ENCODE data around the gene KLHL7.
A peak's percentile ranks its signal among the peaks of the same experiment; 100 is the strongest.
"Not testable (repeated sequence)": the region's sequence is repeated elsewhere in the genome, so short reads cannot be mapped to it uniquely, and the experiment has no call there.

KLHL7 gene

GRCh38 chr7:23108995-23109394 is 3.4 kb downstream of the KLHL7 start:
- no peak for DNase-seq

GRCh38 chr7:23109470-23109869 is 3.9 kb downstream of the KLHL7 start:
- DNase-seq: no peak

- no peak for DNase-seq
These were observed 9.3 kb downstream of the KLHL7 start for GRCh38 chr7:23114896-23115295.

- no peak for DNase-seq
These were observed 10.4 kb downstream of the KLHL7 start for GRCh38 chr7:23115991-23116390.

- no peak for DNase-seq
These were observed 12.3 kb downstream of the KLHL7 start for GRCh38 chr7:23117841-23118240.

GRCh38 chr7:23120106-23120505 is 14.5 kb downstream of the KLHL7 start:
- no peak for DNase-seq

- DNase-seq: no peak
These were observed 15.6 kb downstream of the KLHL7 start for GRCh38 chr7:23121165-23121564.

GRCh38 chr7:23123007-23123406 is 17.4 kb downstream of the KLHL7 start:
- DNase-seq: no peak

- no peak for DNase-seq
These were observed 17.9 kb downstream of the KLHL7 start for GRCh38 chr7:23123465-23123864.

- no peak for DNase-seq
These were observed 23.5 kb downstream of the KLHL7 start for GRCh38 chr7:23129036-23129435.

GRCh38 chr7:23131799-23132198 is 26.2 kb downstream of the KLHL7 start:
- not testable (repeated sequence) for DNase-seq

GRCh38 chr7:23133797-23134196 is 28.2 kb downstream of the KLHL7 start:
- no peak for DNase-seq

GRCh38 chr7:23135755-23136154 is 30.2 kb downstream of the KLHL7 start:
- no peak for DNase-seq

- DNase-seq: no peak
These were observed 30.6 kb downstream of the KLHL7 start for GRCh38 chr7:23136216-23136615.

GRCh38 chr7:23157679-23158078 is 52.1 kb downstream of the KLHL7 start:
- no peak for DNase-seq

GRCh38 chr7:23158546-23158945 is 53.0 kb downstream of the KLHL7 start:
- DNase-seq: no peak

GRCh38 chr7:23161482-23161881 is 55.9 kb downstream of the KLHL7 start:
- no peak for DNase-seq

GRCh38 chr7:23164846-23165245 is 59.3 kb downstream of the KLHL7 start:
- no peak for DNase-seq

GRCh38 chr7:23165316-23165715 is 59.7 kb downstream of the KLHL7 start:
- DNase-seq: no peak

GRCh38 chr7:23167691-23168090 is 62.1 kb downstream of the KLHL7 start:
- DNase-seq: no peak

GRCh38 chr7:23168111-23168885 is 62.7 kb downstream of the KLHL7 start:
- no peak for DNase-seq

GRCh38 chr7:23175938-23176337 is 70.4 kb downstream of the KLHL7 start:
- no peak for DNase-seq

- peak; percentile 98 for DNase-seq
These were observed 76.3 kb downstream of the KLHL7 start, which contains the start of gene NUP42 for GRCh38 chr7:23181684-23182553. TSS of gene NUP42 (plus strand) at chr7:23182048. CDS start at chr7:23182086, 38 bp downstream.
